Measurements from ENCODE around the gene STK39.
"Not testable (repeated sequence)": the region's sequence is repeated elsewhere in the genome, so short reads cannot be mapped to it uniquely, and the experiment has no call there.

The STK39 gene

DNA sequence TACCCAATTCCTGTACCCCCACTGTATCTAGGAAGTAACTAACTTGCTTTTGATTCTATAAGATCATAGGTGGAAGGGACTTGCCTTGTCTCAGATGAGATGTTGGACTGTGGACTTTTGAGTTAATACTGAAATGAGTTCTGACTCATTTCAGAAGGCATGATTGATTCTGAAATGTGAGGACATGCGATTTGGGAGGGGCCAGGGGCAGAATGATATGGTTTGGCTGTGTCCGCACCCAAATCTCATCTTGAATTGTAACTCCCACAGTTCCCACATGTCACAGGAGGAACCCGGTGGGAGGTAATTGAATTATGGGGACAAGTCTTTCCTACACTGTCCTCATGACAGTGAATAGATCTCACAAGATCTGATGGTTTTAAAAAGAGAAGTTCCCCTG, 165.9 kb downstream of the STK39 start:
- DNase-seq, result not testable (repeated sequence)

DNA sequence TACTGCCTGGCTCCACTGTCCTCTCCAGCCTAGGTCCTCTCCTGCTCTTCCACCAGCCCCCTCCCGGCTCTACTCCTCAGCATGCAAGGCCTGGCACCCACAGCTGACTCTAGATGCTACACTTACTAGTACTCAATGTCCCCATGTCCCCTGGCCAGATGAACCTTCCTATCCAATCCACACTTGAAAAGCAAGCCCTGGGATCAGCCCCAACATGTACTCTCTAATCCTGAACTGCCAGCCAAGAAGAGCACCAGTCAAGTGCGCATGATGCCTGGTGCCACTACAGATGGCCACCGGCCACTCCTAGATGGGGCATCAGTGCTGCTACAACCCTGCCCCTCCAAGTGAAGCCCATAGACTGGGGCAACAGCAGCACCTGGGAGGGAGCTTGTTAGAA, 168.2 kb downstream of the STK39 start:
- DNase-seq, result no peak

DNA sequence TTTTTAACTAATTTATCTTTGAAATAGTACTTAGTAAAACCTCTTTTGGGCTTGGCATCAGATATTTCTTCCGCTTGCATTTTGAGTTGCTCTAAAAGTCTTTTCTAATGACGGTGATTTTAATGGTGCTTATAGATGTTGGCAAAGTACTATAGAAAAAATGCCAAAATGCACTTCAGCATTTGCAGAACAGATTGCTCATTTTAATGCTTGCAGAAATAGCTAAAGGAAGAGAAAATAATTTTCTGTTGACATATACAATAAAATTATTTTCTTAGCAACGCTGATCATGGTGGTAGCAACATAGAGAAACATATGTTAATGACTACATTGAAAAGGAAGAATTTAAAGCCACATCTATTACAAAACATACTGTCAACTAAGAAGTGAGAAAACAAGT, 170.7 kb downstream of the STK39 start:
- no peak for DNase-seq

DNA sequence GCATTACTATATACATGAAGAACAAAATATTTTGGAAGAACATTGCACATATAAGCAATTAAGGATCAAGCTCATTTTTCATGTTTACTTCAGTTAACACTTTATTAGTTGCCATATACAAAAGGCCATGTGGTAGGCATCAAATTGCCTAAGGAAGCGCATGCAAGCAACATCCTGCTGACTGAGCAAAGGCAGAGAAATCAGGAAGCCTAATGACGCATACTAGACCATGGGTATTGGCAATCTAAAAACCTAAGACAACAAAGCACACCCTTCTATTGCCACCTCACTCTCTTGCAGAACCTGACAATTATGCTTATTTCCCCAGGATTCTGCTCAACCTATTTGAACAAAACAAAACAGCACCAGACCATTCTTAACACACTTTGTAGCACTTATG, 171.9 kb downstream of the STK39 start:
- no peak for DNase-seq

DNA sequence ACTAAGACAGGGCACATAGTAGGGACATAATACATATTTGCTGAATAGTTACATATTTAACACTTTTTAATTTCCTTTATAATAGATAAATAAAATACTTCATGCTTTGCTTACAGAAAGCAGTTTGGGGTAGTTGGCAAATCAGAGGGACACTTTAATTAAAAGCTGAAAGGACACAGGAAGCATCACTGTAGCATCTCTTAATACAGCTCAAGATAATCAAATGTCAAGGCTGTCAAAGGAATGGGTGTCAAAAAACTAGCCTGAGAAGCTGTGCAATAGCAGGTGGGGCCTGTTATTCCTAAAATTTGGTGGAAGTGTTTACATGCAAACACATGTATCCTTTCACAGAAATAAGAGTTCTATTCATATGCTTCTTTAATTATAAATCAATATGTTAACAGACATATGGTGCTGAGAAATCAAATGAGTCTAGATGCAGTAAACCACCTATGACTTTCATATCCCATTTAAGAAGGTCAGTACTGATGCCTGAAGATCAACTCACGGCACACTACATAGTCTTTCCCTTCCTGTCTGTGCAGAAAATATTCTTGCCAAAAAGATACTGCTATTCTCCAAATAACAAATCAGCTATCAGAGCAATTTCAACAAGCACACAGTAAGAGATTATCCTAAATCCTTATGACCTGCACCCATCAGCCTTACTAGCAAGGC, 174.6 kb downstream of the STK39 start:
- DNase-seq, result no peak

DNA sequence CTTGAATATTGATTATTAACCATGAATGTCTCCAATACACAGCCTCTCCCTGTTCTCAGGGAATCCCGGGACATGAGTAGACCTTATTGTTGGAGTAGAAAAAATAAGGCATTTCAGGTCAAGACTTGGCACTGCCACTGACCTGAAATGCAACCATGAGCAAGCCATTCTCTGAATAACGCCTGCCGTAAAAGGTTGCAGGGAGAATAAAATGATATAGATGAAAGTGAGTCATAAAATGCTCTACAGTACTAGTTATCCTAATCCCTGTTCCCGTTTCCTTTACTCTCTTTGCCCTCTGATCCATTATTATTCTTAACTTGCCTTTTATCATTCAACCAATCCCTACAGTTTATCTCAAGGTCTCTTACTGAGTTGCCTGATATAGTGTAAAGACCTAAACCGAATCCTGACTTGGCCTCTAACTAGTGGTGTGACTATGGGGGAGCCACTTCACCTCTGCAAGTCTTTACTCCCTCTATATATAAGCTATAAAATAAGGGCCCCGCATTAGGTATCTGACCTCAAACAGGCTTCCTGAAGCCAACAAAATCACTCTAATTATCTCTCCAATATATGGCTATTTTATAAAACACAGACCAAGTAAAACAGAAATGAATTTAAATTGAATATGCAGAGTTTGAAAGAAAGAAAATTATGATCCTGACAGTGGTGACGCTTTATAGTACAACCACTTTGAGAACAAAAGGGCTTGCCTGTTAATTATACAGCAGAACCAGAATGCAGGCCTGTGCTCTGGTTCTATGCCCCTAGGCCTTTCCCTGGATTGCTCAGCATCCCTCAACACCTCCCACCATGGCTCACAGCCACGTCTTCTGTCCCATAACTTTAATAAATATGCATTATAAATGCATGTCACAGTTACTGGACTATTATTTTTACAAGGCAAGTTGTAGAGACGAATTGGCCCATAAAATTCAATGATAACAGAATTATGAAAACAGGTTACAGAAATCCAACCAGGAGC, 183.1 kb downstream of the STK39 start:
- DNase-seq, result no peak

DNA sequence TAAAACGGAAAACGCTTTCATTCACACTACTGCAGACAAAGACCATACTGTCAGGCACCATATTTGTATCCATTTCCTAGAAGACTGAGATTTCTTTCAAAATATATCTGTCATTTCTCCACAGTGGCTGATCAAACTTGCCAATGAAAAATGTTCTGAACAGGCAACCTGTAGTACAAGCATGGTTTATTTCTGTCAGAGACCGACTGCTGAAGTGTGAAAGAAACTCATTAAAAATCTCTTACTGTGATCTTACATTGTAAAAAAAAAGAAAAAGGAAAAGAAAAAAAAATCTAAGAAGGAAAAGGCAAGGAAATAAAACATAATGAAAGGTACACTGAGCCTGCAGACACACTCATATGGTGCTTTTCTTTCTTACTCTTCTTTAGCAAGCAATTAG, 184.5 kb downstream of the STK39 start:
- DNase-seq, result no peak

DNA sequence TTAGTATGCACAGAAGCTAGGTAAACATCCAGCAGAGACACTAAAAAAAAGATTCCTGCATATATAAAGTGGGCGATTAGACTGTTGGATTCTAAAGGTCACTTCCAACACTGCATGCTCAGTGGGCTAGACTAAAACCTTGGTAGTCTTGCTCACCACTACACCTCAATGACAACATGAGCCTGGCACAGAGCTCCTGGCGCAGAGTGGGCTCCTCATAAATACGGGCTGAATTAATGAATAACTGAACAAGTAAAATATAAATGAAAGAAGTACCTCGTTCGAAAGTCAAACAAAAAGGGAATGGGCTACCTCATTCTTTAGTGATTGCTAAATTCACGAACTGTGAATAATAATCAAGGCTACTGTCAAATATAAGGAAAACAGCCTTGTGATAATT, 185.3 kb downstream of the STK39 start:
- DNase-seq, result no peak

DNA sequence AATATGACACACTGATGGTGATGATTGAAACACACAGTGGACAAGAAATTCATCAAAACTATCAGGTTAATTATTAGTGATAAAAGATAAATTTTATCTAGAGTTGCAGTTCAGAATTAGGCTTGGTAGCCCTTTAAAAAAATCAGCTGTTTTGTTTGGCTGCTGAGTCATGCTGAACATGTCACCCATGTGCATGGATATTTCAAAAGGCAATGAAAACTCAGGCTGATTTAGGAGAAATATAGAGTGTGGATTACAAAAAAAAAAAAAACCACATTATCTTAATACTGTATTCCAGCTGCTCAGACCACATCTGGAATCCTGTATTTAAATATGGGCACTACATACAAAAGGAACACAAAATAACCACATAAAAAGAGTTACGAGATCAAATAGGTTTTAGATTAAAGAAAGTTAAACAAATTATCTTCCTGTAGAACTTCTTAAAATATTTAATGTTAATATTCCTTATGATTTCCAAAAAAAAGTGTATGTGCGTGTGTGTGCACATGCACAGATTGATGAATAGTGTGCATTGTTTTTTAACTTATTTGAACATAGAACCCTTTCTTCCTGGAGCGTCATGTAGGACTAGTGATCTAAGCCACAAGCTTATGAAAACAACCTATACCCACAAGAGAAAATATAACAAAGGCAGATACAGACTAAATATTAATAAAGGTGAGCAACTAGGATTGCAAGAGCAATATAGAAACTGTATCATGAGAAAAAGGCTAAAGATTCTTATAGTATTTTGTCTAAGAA, 186.2 kb downstream of the STK39 start:
- peak; percentile 50 for DNase-seq

DNA sequence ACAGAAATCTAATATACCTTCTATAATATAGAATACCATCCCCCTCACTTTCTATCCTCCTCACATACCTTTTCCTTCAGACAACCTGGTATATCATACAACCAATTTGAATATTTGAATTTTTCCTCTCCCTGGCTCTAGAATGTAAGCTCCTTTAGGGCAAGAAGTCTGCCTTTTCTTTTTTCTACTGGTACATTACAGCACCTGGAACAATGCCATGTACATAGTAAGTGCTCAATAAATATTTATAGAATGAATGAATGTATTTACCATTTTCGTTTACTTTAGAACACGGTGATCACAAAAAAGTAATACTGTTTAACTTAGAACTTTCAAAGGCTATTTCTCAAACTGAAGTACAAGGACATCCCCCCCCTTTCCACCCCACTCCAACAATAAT, 187.6 kb downstream of the STK39 start:
- DNase-seq, result no peak

DNA sequence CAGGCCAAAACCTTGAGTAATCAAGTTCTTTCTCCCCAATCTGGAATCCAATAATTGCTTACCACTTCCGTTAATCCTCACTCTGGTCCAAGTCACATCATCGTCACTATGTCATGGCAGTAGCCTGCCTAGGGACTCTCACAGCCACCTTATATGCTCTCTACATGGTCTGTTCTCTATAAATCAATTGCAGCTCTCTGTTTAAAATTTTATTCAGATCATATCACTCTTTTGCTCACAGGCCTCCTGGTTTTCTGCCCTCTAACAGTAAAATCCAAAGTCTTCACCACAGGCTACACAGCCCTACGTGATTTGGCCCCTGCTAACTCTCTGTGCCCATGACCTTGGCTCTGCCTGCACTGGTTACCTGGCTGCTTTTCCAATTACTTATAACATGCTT, 188.7 kb downstream of the STK39 start:
- no peak for DNase-seq

DNA sequence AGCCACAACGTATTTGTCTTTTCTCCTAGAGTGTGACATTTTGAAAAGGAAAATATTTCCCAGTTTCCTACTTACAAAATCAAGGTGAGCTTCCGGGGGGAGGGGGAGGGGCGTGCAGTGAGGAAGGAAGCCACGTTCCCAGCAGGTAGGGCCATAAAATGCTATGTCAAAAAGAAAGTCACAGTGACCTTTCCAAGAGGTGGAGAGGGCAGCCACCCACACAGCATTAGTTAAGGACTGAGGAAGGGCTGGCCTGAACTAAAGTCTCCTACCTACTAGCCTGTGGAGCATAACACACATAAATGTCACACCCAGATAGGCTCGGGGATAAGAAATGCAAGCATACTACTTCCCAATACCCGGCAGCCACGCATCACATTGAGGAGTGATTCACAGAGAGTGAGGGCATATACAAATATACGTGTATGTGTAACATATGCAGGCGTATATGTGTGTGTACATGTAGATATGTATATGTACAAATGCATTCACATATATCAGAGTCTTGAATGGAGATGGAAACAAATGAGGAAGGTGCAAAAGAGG, 191.1 kb downstream of the STK39 start:
- no peak for DNase-seq

DNA sequence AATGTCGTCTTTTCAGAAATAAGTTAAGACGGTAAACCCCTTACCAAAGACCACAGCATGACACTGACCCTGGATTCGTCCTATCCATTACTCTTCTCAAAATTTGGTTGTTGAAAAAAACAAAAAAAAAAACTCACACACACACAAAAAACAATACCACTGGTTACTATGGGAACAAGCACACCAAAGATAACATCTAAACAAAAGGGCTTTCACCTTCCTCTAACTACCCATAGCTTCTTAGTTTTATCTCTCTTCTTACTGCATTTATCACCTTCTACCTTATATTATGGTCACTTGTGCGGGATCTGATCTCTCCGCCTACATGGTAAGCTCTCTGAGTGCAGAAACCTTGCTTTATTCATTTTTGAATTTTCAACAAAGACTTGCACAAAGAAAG, 192.7 kb downstream of the STK39 start:
- no peak for DNase-seq

DNA sequence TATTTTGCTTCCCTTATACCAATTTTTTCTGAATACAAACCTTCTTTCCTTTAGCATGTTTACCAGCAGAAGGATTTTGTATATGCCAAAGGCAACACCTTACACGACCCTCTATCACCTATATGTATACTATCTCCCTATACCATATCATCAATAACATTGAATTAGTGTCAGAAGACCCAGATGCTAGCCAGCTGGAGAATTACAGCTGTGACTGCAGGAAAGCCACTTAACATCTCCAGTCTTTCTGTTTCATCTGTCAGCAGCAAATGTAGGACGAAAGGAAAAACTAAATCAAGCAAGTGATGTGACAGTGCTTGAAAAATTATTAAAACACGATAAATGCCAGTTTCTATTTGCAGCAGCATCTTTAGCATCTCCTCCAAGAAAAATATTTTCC, 193.7 kb downstream of the STK39 start:
- DNase-seq, result no peak

DNA sequence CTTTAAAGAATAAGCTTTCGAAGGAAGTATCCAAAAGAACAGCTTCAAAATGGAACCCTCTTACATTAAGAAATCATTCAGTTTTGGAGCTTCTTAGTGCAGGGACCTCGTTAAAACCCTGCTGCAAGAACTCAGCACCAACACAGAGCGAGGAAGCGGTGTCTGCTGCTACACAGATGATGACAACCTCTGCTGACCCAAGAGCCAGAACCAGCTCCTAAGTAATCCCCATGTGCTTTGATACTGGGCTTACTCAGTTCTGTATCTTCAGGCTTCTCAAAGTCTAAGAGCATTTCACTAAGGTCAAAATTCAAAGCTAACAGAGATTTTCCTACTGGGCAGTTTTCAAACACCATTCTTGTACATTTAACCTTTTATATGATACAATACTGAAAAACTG, 194.6 kb downstream of the STK39 start:
- no peak for DNase-seq

DNA sequence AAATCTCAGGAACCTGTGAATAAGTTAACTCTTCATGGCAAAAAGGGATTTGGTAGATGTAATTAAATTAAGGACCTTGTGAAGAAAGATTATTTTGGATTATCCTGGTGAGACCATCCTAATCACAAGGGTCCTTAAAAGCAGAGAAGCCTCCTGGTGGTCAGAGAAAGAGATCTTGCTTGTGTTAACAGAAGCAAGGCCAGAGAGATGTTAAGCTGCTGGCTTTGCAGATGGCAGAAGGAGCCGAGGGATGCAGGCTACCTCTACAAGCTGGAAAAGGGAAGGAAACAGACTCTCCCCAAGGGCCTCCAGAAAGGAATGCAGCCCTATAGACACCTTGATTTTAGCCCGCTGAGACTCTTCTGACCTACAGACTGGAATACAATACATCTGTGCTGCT, 197.0 kb downstream of the STK39 start:
- DNase-seq, result no peak

DNA sequence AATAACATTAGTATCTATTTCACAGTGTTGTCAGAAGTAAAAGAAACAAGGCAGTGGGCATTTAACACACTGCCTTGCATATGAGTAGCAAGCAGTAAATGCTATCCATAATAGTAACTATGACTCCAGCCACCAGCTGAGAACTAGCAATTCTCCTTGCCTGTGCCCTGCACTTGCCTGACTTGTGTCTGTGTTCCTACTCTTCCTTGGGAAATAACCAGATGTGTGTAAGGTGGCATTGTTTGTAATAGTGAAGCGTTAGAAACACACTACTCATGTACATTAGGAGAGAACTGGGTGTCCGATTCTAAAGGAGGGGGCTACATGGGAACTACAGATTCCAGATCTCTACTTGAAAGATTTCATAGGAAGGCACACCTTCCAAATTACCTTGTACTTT, 197.8 kb downstream of the STK39 start:
- no peak for DNase-seq

DNA sequence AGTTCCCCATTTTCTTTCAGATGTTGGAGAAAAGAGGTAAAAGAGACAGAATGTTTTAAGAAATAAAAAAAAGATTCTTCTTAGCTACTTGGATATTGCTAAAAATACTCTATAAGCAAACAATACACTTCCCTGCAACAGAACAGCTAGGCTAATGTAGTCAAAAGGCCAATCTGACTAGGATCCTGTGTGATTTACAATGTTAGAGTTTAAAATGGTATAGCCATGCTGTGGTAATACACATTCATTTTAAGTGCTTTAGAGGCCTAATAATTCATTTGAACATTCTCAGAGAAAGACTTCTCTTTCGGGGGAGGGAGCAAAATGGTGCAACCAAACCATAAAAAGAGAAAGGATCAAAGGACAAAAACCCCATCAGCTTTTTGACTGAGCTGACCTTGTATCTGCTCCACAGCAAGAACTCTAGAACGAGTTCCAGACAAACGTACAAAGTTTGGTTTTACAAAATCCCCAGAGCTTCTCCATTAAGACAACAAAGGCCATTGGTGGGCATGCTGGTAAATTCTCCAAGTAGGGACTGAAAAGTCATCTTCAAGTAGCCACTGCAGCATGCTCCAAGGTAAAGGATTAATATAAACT, 200.2 kb downstream of the STK39 start:
- no peak for DNase-seq

DNA sequence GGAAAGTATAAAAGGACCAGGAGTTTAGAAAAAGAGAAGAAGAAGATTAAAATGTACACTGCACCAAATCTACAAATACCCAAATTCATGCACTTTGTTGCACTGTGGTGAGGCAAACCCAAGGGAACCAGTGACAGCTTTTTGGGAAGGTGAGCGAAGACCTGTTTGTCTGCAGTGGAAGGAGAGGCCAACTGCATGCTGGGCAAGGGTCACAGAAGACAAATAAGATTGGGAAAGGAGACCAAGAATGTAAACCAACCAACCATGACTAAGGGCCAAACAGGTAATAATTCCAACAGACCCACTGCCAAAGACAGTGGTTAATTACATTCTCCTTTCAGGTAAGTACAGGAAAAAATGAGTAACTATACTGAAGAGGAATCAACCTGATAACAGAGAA, 202.8 kb downstream of the STK39 start:
- no peak for DNase-seq

DNA sequence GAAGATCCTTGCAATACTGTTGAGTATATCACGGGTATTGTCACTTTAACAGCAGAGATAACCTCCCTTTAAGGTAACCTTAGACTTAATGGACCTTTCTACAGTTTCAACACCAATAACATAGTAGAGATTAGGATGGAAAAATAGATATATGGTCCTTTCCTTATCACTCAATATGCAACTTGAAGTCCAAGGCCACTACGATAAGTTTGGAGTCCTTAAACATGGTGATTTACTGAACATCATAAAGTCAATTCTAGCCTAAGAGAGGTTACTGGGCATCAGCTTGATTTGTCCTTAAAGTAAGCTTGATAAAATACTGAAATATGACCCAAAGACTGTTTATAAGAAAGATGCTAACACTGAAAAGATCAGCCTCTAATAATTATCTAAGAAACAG, 203.2 kb downstream of the STK39 start:
- no peak for DNase-seq

DNA sequence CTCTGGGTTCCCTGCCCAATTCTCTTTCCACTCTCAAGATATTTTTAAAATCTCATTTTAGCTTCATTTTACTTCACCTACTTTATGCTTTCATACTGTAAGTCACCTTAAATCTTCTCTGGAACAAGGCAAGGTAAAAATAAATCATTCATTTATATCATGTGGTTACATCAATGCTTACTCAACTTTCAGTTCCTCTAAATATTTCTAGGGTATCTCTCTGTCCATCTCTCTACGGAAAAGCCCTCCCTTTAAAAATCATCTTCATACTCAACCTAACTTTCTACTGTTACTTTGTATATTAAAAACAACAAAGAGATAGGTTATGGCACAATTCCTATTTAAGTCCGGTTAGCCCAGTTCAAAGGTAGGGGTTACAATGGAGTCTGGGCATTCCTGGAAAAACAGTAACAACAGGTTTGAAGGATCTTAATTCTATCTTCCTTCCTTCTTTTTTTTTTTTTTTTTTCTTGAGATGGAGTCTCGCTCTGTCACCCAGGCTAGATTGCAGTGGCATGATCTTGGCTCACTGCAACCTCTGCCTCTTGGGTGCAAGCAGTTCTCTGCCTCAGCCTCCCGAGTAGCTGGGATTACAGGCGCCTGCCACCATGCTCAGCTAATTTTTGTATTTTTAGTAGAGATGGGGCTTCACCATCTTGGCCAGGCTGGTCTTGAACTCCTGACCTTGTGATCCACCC, 205.1 kb downstream of the STK39 start:
- not testable (repeated sequence) for DNase-seq

DNA sequence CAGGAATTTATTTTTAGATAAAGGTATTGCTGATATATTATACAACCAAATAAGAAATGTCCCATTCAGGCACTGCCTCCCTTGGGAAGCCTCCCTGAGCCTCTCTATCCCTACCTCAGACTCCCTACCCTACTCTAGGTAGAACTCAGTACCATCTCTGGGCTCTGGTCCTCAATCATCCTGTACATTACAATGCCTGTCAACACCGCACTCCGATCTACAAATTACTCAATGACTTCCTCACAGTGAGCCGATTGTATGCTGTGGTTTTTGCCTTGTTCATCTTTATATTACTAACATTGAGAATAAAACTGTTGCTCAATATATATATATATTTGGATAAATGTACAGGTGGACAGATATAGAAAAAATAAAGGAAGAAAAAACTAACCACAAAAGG, 207.5 kb downstream of the STK39 start:
- DNase-seq, result no peak

All from fibroblast of skin of back (primary cell).